IPS DF 6.9 (cell line): ENCODE results near the gene CCDC177.
A peak's percentile ranks its signal among the peaks of the same experiment; 100 is the strongest.

Experiments
- DNase-seq: peaks from one replicate; pipeline ENCODE4 v3.0.0-alpha.2; 2013; ENCODE audit warnings: low read depth, low spot score
- H3K27ac ChIP-seq: one replicate; pipeline ENCODE4 v1.5.1; 2013; ENCODE audit warnings: low read length, control low read depth
- H3K27me3 ChIP-seq: 2 replicates; pipeline ENCODE4 v1.6.1; 2013; ENCODE audit warnings: mild to moderate bottlenecking, low read length; ENCODE audit not compliant: control insufficient read depth, insufficient read depth
- H3K36me3 ChIP-seq: 2 replicates; pipeline ENCODE4 v1.6.1; 2013; ENCODE audit warnings: low read length; ENCODE audit not compliant: control insufficient read depth, insufficient read depth
- H3K4me1 ChIP-seq: 2 replicates; pipeline ENCODE4 v1.6.1; 2013; ENCODE audit warnings: low read length; ENCODE audit not compliant: control insufficient read depth, insufficient read depth
- H3K4me3 ChIP-seq: 2 replicates; pipeline ENCODE4 v1.5.1; 2013; ENCODE audit warnings: mild to moderate bottlenecking, low read length
- H3K9me3 ChIP-seq: 2 replicates; pipeline ENCODE4 v1.6.1; 2013; ENCODE audit warnings: low read length, inconsistent platforms; ENCODE audit not compliant: control insufficient read depth, insufficient read depth
- WGBS: extraction: QIAGEN DNeasy Blood & Tissue Kit; methylation state at CpG from one replicate; pipeline ENCODE4 v1.1.7; 2013; ENCODE audit warnings: mixed read lengths, missing lambda C conversion rate; ENCODE audit not compliant: insufficient read length, insufficient coverage; 5-methylcytosine and 5-hydroxymethylcytosine counted together

The CCDC177 gene

DNA sequence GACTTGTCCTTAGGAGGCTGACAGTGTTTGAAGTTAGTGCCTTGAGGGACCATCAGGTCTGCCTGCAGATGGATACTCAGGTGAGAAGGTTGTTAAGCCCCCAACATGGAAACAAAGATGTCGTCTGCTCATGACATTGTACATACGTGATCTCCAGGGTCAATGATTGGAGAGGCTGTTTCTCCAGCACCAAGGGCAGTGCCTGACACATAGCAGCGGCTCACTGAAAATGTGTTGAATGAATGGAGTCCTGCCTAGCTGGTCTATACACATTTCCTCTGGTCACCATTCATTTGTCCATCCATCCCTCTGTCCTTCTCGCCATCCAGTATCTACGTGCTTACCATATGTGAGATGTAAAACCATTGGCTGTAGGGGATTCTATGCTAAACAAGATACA, 7.1 kb downstream of the CCDC177 start:
- Histone ChIP-seq H3K4me3 (no peak overlapping the region), H3K9me3 (no peaks in the 10 kb centered on the region), H3K36me3 (no peaks in the 10 kb centered on the region; the same call in 1 of the 2 replicates), H3K27me3 (peaks cover 26% of the 10 kb centered on the region), H3K27ac (no peak overlapping the region), H3K4me1 (peaks cover 3% of the 10 kb centered on the region; the same call in 1 of the 2 replicates)
- DNase-seq, result no peak
- no CpG with 5 or more reads among the region's 5 CpGs for WGBS

DNA sequence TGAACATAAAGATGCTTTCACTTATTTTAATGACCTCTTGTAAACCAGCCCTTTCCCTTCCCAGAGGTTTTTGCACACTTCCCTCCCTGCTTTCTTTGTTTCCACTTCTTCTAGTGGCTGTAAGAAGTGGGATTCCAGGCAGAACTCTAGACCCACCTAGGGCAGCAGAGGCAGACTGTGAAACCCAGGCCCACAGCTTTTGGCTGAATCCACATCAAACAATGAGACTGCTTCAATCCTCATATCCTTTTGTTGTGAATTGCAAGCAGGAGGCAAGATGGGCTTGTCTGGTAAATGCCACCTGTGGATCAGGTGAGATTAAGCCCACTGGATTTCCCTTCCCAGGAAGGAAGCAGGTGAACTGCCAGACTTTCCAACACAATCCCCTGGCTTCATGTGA, 12.8 kb downstream of the CCDC177 start:
- no peak overlapping the region for H3K27ac ChIP-seq
- no peaks in the 10 kb centered on the region for H3K4me1 ChIP-seq
- no peak overlapping the region for H3K4me3 ChIP-seq
- H3K27me3 ChIP-seq, result no peaks in the 10 kb centered on the region
- H3K9me3 ChIP-seq, result no peaks in the 10 kb centered on the region
- no peak for DNase-seq
- H3K36me3 ChIP-seq, result no peaks in the 10 kb centered on the region

DNA sequence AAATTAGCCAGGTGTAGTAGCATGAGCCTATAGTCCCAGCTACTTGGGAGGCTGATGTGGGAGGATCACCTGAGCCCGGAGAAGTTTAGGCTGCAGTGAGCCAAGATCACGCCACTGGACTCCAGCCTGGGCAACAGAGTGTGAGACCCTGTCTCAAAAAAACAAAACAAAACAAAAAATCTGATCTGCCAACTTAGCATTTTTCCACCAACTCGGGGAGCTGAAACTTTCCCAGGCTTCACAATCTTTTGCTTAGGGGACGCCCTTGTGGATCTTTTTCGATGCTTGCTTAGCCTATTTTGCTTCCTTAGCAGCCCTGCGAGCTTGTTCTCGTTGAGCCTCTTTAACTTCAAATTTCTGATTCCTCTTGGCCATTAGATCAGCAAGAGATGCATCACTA, 13.8 kb downstream of the CCDC177 start:
- DNase-seq, result no peak
- Histone ChIP-seq H3K4me1 (no peaks in the 10 kb centered on the region), H3K36me3 (no peaks in the 10 kb centered on the region), H3K27ac (no peak overlapping the region), H3K4me3 (no peak overlapping the region), H3K9me3 (no peaks in the 10 kb centered on the region), H3K27me3 (no peaks in the 10 kb centered on the region)
- no CpG with 5 or more reads among the region's 7 CpGs for WGBS

DNA sequence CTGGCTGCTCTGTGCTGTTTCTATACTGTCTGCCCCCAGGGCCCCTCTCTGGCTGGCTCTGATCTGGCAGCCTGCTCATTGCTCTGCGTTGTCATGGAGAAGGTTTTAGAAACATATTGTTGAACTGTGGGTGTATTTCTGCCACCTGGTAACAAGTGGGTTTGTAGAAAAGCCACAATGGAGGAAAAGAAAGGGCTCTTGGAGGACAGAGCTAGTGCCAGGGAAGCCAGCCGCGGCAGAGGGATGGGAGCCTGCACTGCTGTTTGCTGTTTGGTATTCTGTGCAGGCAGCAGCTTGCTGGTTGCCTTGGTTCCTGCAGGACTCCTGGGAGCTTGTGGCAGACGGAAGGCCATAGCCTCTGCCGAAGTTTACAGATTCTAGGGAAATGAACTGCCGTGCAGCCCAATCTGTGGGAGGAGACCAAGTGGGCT, 15.1 kb downstream of the CCDC177 start:
- Histone ChIP-seq H3K4me1 (no peaks in the 10 kb centered on the region), H3K36me3 (no peaks in the 10 kb centered on the region), H3K27me3 (no peaks in the 10 kb centered on the region), H3K27ac (no peak overlapping the region), H3K9me3 (no peaks in the 10 kb centered on the region), H3K4me3 (no peak overlapping the region)
- WGBS, result no CpG with 5 or more reads among the region's 6 CpGs
- no peak for DNase-seq

DNA sequence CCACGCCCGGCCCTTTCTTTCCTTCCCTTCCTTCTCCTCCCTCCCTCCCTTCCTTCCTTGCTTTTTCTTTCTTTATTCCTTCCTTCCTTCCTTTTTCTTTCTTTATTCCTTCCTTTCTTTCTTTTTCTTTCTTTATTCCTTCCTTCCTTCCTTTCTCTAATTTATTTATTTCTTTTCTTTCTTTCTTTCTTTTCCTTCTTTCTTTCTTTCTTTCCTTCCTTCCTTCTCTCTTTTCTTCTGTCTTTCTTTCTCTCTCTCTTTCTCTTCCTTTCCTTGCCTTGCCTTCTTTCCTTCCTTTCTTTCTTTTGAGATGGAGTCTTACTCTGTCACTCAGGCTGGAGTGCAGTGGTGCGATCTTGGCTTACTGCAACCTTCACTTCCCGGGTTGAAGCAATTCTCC, 15.9 kb downstream of the CCDC177 start:
- Histone ChIP-seq H3K9me3 (no peaks in the 10 kb centered on the region), H3K27ac (no peak overlapping the region), H3K4me1 (no peaks in the 10 kb centered on the region), H3K27me3 (no peaks in the 10 kb centered on the region), H3K36me3 (no peaks in the 10 kb centered on the region), H3K4me3 (no peak overlapping the region)
- DNase-seq, result no peak
- WGBS, result no CpG with 5 or more reads among the region's 4 CpGs

DNA sequence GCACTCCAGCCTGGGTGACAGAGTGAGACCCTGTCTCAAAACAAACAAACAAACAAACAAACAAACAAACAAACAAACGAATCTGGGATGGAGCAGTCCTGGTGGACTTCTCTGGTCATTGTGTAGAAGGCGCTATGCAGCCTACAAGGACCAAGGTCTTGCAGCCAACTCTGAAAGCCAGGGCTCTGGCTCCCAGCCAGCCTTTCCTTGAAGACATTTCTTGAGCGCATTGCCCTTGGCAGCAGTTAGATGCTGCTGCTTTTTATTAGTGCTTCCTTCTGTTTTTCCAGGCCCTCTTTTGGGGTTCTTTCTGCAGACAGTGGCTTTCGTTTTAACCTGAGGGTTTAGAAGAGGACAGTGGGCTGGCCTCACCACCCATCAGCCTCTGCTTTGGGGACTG, 20.2 kb downstream of the CCDC177 start:
- no CpG with 5 or more reads among the region's 4 CpGs for WGBS
- H3K27me3 ChIP-seq, result no peaks in the 10 kb centered on the region
- H3K9me3 ChIP-seq, result no peaks in the 10 kb centered on the region
- no peak for DNase-seq
- H3K36me3 ChIP-seq, result no peaks in the 10 kb centered on the region
- H3K4me3 ChIP-seq, result no peak overlapping the region
- no peaks in the 10 kb centered on the region for H3K4me1 ChIP-seq
- no peak overlapping the region for H3K27ac ChIP-seq

DNA sequence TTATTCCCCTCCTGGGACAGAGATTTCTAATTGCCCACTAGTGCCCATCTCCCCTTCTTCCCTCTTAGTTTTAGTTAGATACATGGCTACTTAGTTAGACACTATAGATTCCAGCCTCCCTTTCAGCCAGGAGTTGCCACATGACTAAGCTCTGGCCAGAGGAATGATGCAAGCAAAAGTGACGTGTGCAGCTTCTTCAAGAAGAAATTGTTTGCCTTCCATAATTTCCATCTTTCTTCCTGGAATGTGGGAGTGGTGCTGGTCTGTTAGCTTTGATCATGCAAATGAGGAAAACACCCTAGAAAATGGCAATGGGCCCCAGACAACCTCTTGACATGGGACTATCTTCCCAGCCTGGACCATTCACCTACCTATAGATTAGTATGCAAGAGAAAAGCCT, 21.4 kb downstream of the CCDC177 start:
- no CpG with 5 or more reads among the region's 1 CpG for WGBS
- H3K27ac ChIP-seq, result no peak overlapping the region
- H3K9me3 ChIP-seq, result no peaks in the 10 kb centered on the region
- no peak overlapping the region for H3K4me3 ChIP-seq
- peaks cover 2% of the 10 kb centered on the region; the same call in 1 of the 2 replicates for H3K4me1 ChIP-seq
- H3K27me3 ChIP-seq, result no peaks in the 10 kb centered on the region
- no peaks in the 10 kb centered on the region for H3K36me3 ChIP-seq
- DNase-seq, result no peak

DNA sequence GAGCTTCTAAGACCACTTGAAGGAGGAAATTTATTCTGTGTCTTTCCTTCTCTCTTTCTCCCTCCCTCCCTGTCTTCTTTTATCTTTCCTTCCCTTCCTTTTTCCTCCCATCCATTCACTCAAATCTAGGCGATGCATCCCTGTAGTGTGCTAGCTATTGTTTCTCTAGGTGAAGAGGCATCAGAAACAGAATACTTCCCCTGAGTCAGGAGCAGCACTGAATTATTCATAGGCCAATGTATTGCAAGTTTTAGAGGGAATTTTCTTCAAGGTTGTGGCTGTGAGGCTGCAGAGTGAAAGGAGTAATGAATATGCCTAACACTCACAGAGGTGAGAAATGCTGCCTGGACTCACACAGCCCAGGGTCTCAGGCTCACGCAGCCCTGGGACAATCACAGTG, 23.2 kb downstream of the CCDC177 start:
- WGBS, result no CpG with 5 or more reads among the region's 2 CpGs
- Histone ChIP-seq H3K27me3 (no peaks in the 10 kb centered on the region), H3K27ac (no peak overlapping the region), H3K4me1 (peaks cover 2% of the 10 kb centered on the region; the same call in 1 of the 2 replicates), H3K9me3 (no peaks in the 10 kb centered on the region), H3K36me3 (no peaks in the 10 kb centered on the region), H3K4me3 (no peak overlapping the region)
- no peak for DNase-seq

DNA sequence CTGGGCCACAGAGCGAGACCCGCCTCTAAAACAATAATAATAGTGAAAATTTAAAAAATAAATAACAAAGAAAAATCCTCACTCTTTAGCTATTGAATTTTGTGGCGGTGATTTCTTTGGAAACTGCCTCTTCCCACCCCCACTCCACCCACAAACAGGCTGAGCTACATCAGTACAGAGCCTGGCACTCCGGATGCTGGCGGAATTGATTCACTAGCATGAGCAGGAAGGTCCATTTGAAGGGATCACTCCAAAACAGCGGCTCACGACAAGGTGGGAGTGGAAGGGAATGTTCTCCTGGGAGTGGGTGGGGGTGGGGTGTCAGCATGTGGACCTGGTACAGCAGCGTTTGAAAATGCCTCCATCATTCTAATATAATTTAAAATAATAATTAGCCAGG, 26.1 kb downstream of the CCDC177 start:
- no peaks in the 10 kb centered on the region for H3K36me3 ChIP-seq
- H3K9me3 ChIP-seq, result no peaks in the 10 kb centered on the region
- no CpG with 5 or more reads among the region's 8 CpGs for WGBS
- H3K4me1 ChIP-seq, result peaks cover 2% of the 10 kb centered on the region; the same call in 1 of the 2 replicates
- H3K4me3 ChIP-seq, result no peak overlapping the region
- DNase-seq, result no peak
- no peaks in the 10 kb centered on the region for H3K27me3 ChIP-seq
- no peak overlapping the region for H3K27ac ChIP-seq

DNA sequence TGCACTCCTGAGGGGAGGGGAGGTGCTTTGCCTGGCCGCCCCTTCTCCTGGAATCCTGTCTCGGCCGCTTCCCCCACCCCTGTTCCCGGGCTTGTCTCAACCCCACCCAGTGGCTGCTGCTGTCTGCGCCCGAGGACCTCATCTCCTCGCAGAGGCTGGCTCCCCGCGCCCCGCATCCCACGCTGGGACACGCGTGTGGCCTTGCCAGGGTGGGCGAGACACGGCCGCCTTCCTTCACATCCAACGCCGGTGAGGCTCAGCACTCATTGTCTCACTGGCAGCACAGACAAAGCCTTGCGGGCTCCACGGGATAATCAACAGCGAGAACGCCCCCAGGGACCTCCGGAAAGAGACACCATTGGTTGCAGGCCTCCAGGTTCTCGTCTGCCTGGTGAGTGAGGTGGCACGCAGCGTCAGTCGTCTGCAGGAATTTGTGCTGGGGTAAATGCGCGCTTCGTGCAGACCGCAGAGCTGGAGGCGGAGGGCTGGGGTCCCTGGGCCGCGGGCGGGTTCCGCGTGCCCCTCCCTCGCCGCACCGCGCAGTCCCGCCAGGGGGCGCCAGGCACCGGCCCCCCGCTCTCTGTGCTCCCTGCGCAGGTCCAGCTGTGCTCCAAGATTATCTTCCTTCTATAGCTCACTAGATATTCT, 26.8 kb downstream of the CCDC177 start:
- no peak for DNase-seq
- Histone ChIP-seq H3K4me1 (peaks cover 2% of the 10 kb centered on the region; the same call in 1 of the 2 replicates), H3K9me3 (no peaks in the 10 kb centered on the region), H3K27ac (no peak overlapping the region), H3K27me3 (no peaks in the 10 kb centered on the region), H3K36me3 (no peaks in the 10 kb centered on the region), H3K4me3 (peak overlapping the region; percentile 31; the same call in 1 of the 2 replicates)
- no CpG with 5 or more reads among the region's 46 CpGs for WGBS
